Measurements from ENCODE around the gene MLKL.
"Not testable (repeated sequence)": the region's sequence is repeated elsewhere in the genome, so short reads cannot be mapped to it uniquely, and the experiment has no call there.

MLKL gene

DNA sequence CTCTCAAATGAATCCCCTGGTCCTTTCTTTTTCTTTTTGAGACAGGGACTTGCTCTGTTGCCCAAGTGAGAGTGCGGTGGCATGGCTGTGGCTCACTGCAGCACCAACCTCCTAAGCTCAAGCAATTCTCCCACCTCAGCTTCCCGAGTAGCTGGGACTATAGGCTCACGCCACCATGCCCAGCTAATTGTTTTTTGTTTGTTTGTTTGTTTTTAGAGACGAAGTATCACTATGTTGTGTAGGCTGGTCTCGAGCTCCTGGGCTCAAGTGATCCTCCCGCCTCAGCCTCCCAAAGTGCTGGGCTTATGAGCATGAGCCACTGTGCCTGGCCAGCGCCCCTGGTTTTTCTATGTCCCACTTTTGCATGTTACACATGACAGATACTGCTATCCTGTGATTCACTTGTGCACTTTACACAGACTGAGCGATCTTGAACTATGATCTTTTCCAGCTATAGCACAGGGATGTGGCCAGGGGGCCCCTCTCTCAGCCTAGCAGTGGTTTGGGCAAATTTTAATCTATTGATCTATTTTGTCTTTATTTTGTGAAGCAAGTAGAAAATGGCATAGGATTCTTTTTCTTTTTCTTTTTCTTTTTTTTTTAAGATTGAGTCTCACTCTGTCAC is 31.3 kb upstream of the MLKL start:
- Histone ChIP-seq H3K36me3 (ENCODE audit: control insufficient read depth, insufficient read depth, low read length) (no peaks in the 10 kb centered on the region), H3K4me1 (ENCODE audit: control insufficient read depth, insufficient read depth, low read length, poor library complexity, severe bottlenecking) (peaks cover 25% of the 10 kb centered on the region), H3K27ac (ENCODE audit: low read depth, low read length, severe bottlenecking) (no peak overlapping the region), H3K9me3 (ENCODE audit: control insufficient read depth, low read length) (no peaks in the 10 kb centered on the region), H3K4me3 (ENCODE audit: extremely low read depth, insufficient read depth, low read length, poor library complexity, severe bottlenecking) (no peak overlapping the region)
- 92 to 94% methylated on average over 4 to 8 of the region's 8 CpGs for WGBS, 2 experiments (ENCODE audit: insufficient coverage in 2 of 2)

GRCh38 chr16:74729783-74730683 is 29.4 kb upstream of the MLKL start:
- H3K4me1 ChIP-seq (ENCODE audit: control insufficient read depth, insufficient read depth, low read length, poor library complexity, severe bottlenecking), result peaks cover 23% of the 10 kb centered on the region
- 74 to 91% methylated on average over 6 to 9 of the region's 11 CpGs for WGBS, 2 experiments (ENCODE audit: insufficient coverage in 2 of 2)
- H3K9me3 ChIP-seq (ENCODE audit: control insufficient read depth, low read length), result no peaks in the 10 kb centered on the region
- H3K4me3 ChIP-seq (ENCODE audit: extremely low read depth, insufficient read depth, low read length, poor library complexity, severe bottlenecking), result no peak overlapping the region
- H3K27ac ChIP-seq (ENCODE audit: low read depth, low read length, severe bottlenecking), result no peak overlapping the region
- no peaks in the 10 kb centered on the region for H3K36me3 ChIP-seq (ENCODE audit: control insufficient read depth, insufficient read depth, low read length)

- no peaks in the 10 kb centered on the region for H3K36me3 ChIP-seq (ENCODE audit: control insufficient read depth, insufficient read depth, low read length)
- no peaks in the 10 kb centered on the region for H3K9me3 ChIP-seq (ENCODE audit: control insufficient read depth, low read length)
- H3K4me3 ChIP-seq (ENCODE audit: extremely low read depth, insufficient read depth, low read length, poor library complexity, severe bottlenecking), result no peak overlapping the region
- H3K27ac ChIP-seq (ENCODE audit: low read depth, low read length, severe bottlenecking), result no peak overlapping the region
- peaks cover 18% of the 10 kb centered on the region for H3K4me1 ChIP-seq (ENCODE audit: control insufficient read depth, insufficient read depth, low read length, poor library complexity, severe bottlenecking)
- WGBS, 2 experiments (ENCODE audit: insufficient coverage in 2 of 2), result 89 to 98% methylated on average over 1 to 4 of the region's 4 CpGs
Observed at GRCh38 chr16:74727903-74728302, 27.2 kb upstream of the MLKL start.

GRCh38 chr16:74726716-74727115 is 26.1 kb upstream of the MLKL start:
- H3K36me3 ChIP-seq (ENCODE audit: control insufficient read depth, insufficient read depth, low read length), result no peaks in the 10 kb centered on the region
- WGBS, 2 experiments (ENCODE audit: insufficient coverage in 2 of 2), result 80 to 86% methylated on average over 2 of the region's 2 CpGs
- H3K4me3 ChIP-seq (ENCODE audit: extremely low read depth, insufficient read depth, low read length, poor library complexity, severe bottlenecking), result no peak overlapping the region
- H3K4me1 ChIP-seq (ENCODE audit: control insufficient read depth, insufficient read depth, low read length, poor library complexity, severe bottlenecking), result peaks cover 18% of the 10 kb centered on the region
- no peaks in the 10 kb centered on the region for H3K9me3 ChIP-seq (ENCODE audit: control insufficient read depth, low read length)
- H3K27ac ChIP-seq (ENCODE audit: low read depth, low read length, severe bottlenecking), result no peak overlapping the region

DNA sequence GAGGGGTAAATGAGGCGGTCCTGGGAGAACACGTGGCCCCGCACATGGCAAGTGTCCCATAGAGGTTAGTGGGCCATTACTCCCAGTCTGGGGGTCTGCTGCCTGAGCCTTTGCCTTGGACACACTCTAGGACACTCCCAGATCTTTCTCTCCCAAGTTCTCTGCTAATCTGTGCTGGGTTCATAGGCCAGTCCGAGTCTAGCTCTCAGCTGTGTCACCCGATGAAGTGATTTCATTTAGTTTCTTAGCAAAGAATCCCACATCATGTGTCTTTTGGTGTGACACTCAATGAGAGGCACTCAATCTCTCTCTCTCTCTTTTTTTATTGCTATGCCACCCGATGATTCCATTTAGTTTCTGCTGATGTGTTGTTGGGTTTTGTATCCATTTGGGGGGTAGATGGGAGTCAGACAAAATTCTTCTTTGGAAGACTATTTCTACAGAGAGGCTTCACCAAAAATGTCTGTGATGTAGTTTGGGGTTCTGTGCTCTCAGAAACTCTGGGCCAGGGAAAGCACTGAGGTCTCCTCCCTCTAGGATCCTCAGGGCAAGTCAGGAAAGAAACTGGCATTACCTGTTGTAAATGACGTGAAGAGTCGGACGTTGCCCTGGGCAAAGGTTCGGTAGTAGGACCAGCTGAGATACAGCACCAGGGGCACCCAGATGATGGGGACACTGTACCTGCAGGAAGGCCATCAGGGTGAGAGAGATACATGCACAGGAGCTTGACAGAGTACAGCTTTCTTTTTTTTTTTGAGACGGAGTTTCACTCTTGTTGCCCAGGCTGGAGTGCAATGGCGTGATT is 25.2 kb upstream of the MLKL start:
- Histone ChIP-seq H3K4me1 (ENCODE audit: control insufficient read depth, insufficient read depth, low read length, poor library complexity, severe bottlenecking) (peaks cover 18% of the 10 kb centered on the region), H3K27ac (ENCODE audit: low read depth, low read length, severe bottlenecking) (no peak overlapping the region), H3K4me3 (ENCODE audit: extremely low read depth, insufficient read depth, low read length, poor library complexity, severe bottlenecking) (no peak overlapping the region), H3K9me3 (ENCODE audit: control insufficient read depth, low read length) (no peaks in the 10 kb centered on the region), H3K36me3 (ENCODE audit: control insufficient read depth, insufficient read depth, low read length) (no peaks in the 10 kb centered on the region)
- 95 to 97% methylated on average over 10 to 11 of the region's 12 CpGs for WGBS, 2 experiments (ENCODE audit: insufficient coverage in 2 of 2)

- no peaks in the 10 kb centered on the region for H3K9me3 ChIP-seq (ENCODE audit: control insufficient read depth, low read length)
- H3K4me3 ChIP-seq (ENCODE audit: extremely low read depth, insufficient read depth, low read length, poor library complexity, severe bottlenecking), result no peak overlapping the region
- 70 to 75% methylated on average over 10 to 16 of the region's 19 CpGs for WGBS, 2 experiments (ENCODE audit: insufficient coverage in 2 of 2)
- no peaks in the 10 kb centered on the region for H3K36me3 ChIP-seq (ENCODE audit: control insufficient read depth, insufficient read depth, low read length)
- peaks cover 12% of the 10 kb centered on the region for H3K4me1 ChIP-seq (ENCODE audit: control insufficient read depth, insufficient read depth, low read length, poor library complexity, severe bottlenecking)
- H3K27ac ChIP-seq (ENCODE audit: low read depth, low read length, severe bottlenecking), result no peak overlapping the region
Observed at GRCh38 chr16:74724820-74725549, 24.3 kb upstream of the MLKL start.

DNA sequence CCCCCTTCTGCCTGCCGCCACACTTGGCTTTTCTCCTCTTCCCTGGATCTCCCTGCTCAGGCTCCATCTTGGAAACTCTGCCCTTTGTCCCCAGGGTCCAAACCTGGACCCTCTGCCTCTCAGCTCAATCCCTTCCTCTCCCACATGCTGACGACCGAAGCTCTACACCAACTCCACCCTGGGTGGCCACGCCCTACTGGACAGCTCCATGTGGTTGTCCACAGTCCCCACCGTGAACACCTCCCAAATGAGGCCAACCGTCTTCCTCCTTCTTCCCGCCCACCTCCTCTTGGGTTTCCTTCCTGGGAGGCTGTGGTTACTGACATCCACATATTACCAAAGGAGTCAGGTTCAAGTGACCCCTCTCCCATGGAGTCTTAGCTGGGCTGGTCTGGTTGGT is 22.6 kb upstream of the MLKL start:
- Histone ChIP-seq H3K27ac (ENCODE audit: low read depth, low read length, severe bottlenecking) (no peak overlapping the region), H3K4me3 (ENCODE audit: extremely low read depth, insufficient read depth, low read length, poor library complexity, severe bottlenecking) (no peak overlapping the region), H3K36me3 (ENCODE audit: control insufficient read depth, insufficient read depth, low read length) (no peaks in the 10 kb centered on the region), H3K9me3 (ENCODE audit: control insufficient read depth, low read length) (no peaks in the 10 kb centered on the region), H3K4me1 (ENCODE audit: control insufficient read depth, insufficient read depth, low read length, poor library complexity, severe bottlenecking) (peaks cover 8% of the 10 kb centered on the region)
- WGBS, 2 experiments (ENCODE audit: insufficient coverage in 2 of 2), result 91 to 95% methylated on average over 3 to 7 of the region's 7 CpGs

GRCh38 chr16:74722156-74722555 is 21.5 kb upstream of the MLKL start:
- 86 to 90% methylated on average over 2 of the region's 2 CpGs for WGBS, 2 experiments (ENCODE audit: insufficient coverage in 2 of 2)
- not testable (repeated sequence) for H3K4me1 ChIP-seq (ENCODE audit: control insufficient read depth, insufficient read depth, low read length, poor library complexity, severe bottlenecking); H3K36me3 ChIP-seq (ENCODE audit: control insufficient read depth, insufficient read depth, low read length); H3K4me3 ChIP-seq (ENCODE audit: extremely low read depth, insufficient read depth, low read length, poor library complexity, severe bottlenecking); H3K9me3 ChIP-seq (ENCODE audit: control insufficient read depth, low read length); H3K27ac ChIP-seq (ENCODE audit: low read depth, low read length, severe bottlenecking)

GRCh38 chr16:74721716-74722115 is 21.1 kb upstream of the MLKL start:
- Histone ChIP-seq H3K36me3 (ENCODE audit: control insufficient read depth, insufficient read depth, low read length) (no peaks in the 10 kb centered on the region), H3K9me3 (ENCODE audit: control insufficient read depth, low read length) (no peaks in the 10 kb centered on the region), H3K4me1 (ENCODE audit: control insufficient read depth, insufficient read depth, low read length, poor library complexity, severe bottlenecking) (peaks cover 8% of the 10 kb centered on the region), H3K27ac (ENCODE audit: low read depth, low read length, severe bottlenecking) (no peak overlapping the region), H3K4me3 (ENCODE audit: extremely low read depth, insufficient read depth, low read length, poor library complexity, severe bottlenecking) (no peak overlapping the region)
- 94 to 96% methylated on average over 8 to 11 of the region's 11 CpGs for WGBS, 2 experiments (ENCODE audit: insufficient coverage in 2 of 2)

GRCh38 chr16:74720579-74720978 is 19.9 kb upstream of the MLKL start:
- Histone ChIP-seq H3K4me1 (ENCODE audit: control insufficient read depth, insufficient read depth, low read length, poor library complexity, severe bottlenecking) (peaks cover 8% of the 10 kb centered on the region), H3K36me3 (ENCODE audit: control insufficient read depth, insufficient read depth, low read length) (no peaks in the 10 kb centered on the region), H3K27ac (ENCODE audit: low read depth, low read length, severe bottlenecking) (no peak overlapping the region), H3K4me3 (ENCODE audit: extremely low read depth, insufficient read depth, low read length, poor library complexity, severe bottlenecking) (no peak overlapping the region), H3K9me3 (ENCODE audit: control insufficient read depth, low read length) (no peaks in the 10 kb centered on the region)
- WGBS, 2 experiments (ENCODE audit: insufficient coverage in 2 of 2), result 77 to 97% methylated on average over 4 to 5 of the region's 5 CpGs
